Spleen (tissue), 11 donors: ENCODE measurements around the gene LMO2. TPM values are rescaled to one million over a fixed set of nuclear protein-coding genes. Genes with fewer than 3 reads are reported as not detected.

Experiments
- DNase-seq: peaks from one replicate; pipeline ENCODE4 v3.0.0-alpha.2; 2020
- H3K27ac ChIP-seq, 8 donors: fragments of 200-600 bp; sonication (generic) in 7 of 8; 1 replicate in 4 of 8; 2 replicates in 4 of 8; pipeline versions ENCODE4 v1.5.0 to v1.8.0; 2016 to 2021; ENCODE audit warnings: inconsistent platforms in 4 of 8, mild to moderate bottlenecking in 4 of 8, moderate library complexity in 1 of 8
- H3K27me3 ChIP-seq, 7 donors: fragments of 200-600 bp; sonication (generic) in 6 of 7; replicated peaks in 1 of 7; 1 replicate in 4 of 7; 2 replicates in 3 of 7; pipeline versions ENCODE4 v1.5.0 to v1.8.0; 2016 to 2021; ENCODE audit warnings: inconsistent platforms in 3 of 7, mild to moderate bottlenecking in 1 of 7
- H3K36me3 ChIP-seq, 6 donors: fragments of 200-600 bp; sonication (generic) in 5 of 6; 1 replicate in 4 of 6; 2 replicates in 2 of 6; pipeline versions ENCODE4 v1.5.0 to v1.8.0; 2016 to 2021; ENCODE audit warnings: inconsistent platforms in 2 of 6
- H3K4me1 ChIP-seq, 6 donors: fragments of 200-600 bp; sonication (generic) in 5 of 6; 1 replicate in 3 of 6; 2 replicates in 3 of 6; pipeline versions ENCODE4 v1.5.0 to v1.8.0; 2016 to 2021; ENCODE audit warnings: inconsistent platforms in 3 of 6
- H3K4me3 ChIP-seq, 8 donors: fragments of 200-600 bp; sonication (generic) in 7 of 8; 1 replicate in 4 of 8; 2 replicates in 4 of 8; pipeline versions ENCODE4 v1.5.0 to v1.8.0; 2016 to 2021; ENCODE audit warnings: inconsistent platforms in 4 of 8, mild to moderate bottlenecking in 4 of 8, moderate library complexity in 2 of 8
- H3K9me3 ChIP-seq, 8 donors: fragments of 200-600 bp; sonication (generic) in 7 of 8; 1 replicate in 4 of 8; 2 replicates in 4 of 8; pipeline versions ENCODE4 v1.5.0 to v1.8.0; 2016 to 2021; ENCODE audit warnings: inconsistent platforms in 4 of 8
- CTCF ChIP-seq, 11 experiments: fragments of 200-600 bp in 7 of 11; fragments of 450-650 bp in 4 of 11; sonication (generic) in 4 of 11; IDR thresholded peaks in 8 of 11; conservative IDR thresholded peaks in 3 of 11; 1 replicate in 7 of 11; 2 replicates in 4 of 11; pipeline versions ENCODE4 v1.4.0 to v1.8.0; 2016 to 2021; ENCODE audit warnings: antibody characterized with exemption in 11 of 11, inconsistent platforms in 4 of 11, mild to moderate bottlenecking in 1 of 11
- POLR2A ChIP-seq, 3 donors: fragments of 450-650 bp; IDR thresholded peaks; one replicate each; pipeline ENCODE4 v1.5.1; 2017; ENCODE audit warnings: antibody characterized with exemption in 3 of 3, mild to moderate bottlenecking in 1 of 3
- POLR2AphosphoS5 ChIP-seq, 3 donors: sonication (generic); formaldehyde crosslinking; IDR thresholded peaks; one replicate each; pipeline ENCODE4 v1.5.1; 2017; ENCODE audit warnings: antibody characterized with exemption in 3 of 3
- WGBS, 5 donors: extraction: QIAGEN DNeasy Blood & Tissue Kit in 3 of 5; methylation state at CpG; one replicate each; pipeline versions ENCODE4 v1.1.5 to v1.1.7; 2013 to 2018; 5-methylcytosine and 5-hydroxymethylcytosine counted together
- intact Hi-C: fragments of 100-400 bp; cut with DNase I; formaldehyde crosslinking; loops from one replicate; pipeline ENCODE4 v1.15.0; 2023; ENCODE audit warnings: low total_unique reads
- polyA plus RNA-seq, 3 donors: library from polyadenylated mRNA; stranded (reverse); fragments of 200-250 nt; gene quantifications; one replicate each; pipeline ENCODE4 v1.2.1, GENCODE V29; 2013
- total RNA-seq, 7 donors: library from RNA; depleted of rRNA in 3 of 7; stranded (reverse); fragments of >200 nt in 3 of 7; fragmentation: NEBNext Ultra II Directional in 4 of 7; extraction: Animal tissue kit (Norgen Biotek cat#: 25700) in 4 of 7; gene quantifications; one replicate each; pipeline versions ENCODE4 v1.1.0 to v1.2.1, GENCODE V29; 2016 to 2021
- donor health status: healthy with polysubstance abuse.
- donor health status: DM: no; HTN: no; CAD: no; lungs with moderate emphysema.
- donor health status: DM: no; HTN: no; CAD: no.
- donor health status: Bipolar disorder and iron deficiency.
- donor health status: healthy.
- donor health status: DM: no; HTN: no; CAD: no.
- donor health status: DM: yes; HTN: yes; CAD: no.

The LMO2 gene
- total and polyA plus RNA-seq, 10 donors: 36.0 to 79.4 (median 61.5) TPM

GRCh38 chr11:33915526-33915925, 23.6 kb upstream of the LMO2 start:
- intact Hi-C loops: no loop called here
- TF ChIP-seq CTCF (IDR thresholded peaks at IDR 0.05 in 8 of 11, conservative IDR thresholded peaks at IDR 0.05 in 3 of 11) (no peak), POLR2AphosphoS5 (IDR thresholded peaks at IDR 0.05) (no peak)
- 72 to 91% (median 86%) methylated on average over 5 of the region's 5 CpGs for WGBS, 5 donors

GRCh38 chr11:33913991-33914390, 22.1 kb upstream of the LMO2 start:
- TF ChIP-seq POLR2AphosphoS5 (IDR thresholded peaks at IDR 0.05) (no peak), CTCF (IDR thresholded peaks at IDR 0.05 in 8 of 11, conservative IDR thresholded peaks at IDR 0.05 in 3 of 11) (no peak), POLR2A (IDR thresholded peaks at IDR 0.05) (no peak)
- Histone ChIP-seq H3K9me3 (peaks cover 0 to 14% (median 7%) of the 10 kb centered on the region in 8 donors), H3K4me3 (no peak overlapping the region), H3K36me3 (no peaks in the 10 kb centered on the region), H3K4me1 (peaks cover 0 to 36% (median 15%) of the 10 kb centered on the region in 6 donors), H3K27ac (peak overlapping the region in 1 of 8 donors; percentile 8), H3K27me3 (no peaks in the 10 kb centered on the region)
- DNase-seq: no peak
- 87 to 97% (median 93%) methylated on average over 2 of the region's 2 CpGs for WGBS, 5 donors
- intact Hi-C loops: no loop called here

More at GRCh38 chr11:33915526-33915925, 23.6 kb upstream of the LMO2 start:
- Histone ChIP-seq H3K4me1 (peaks cover 0 to 30% (median 12%) of the 10 kb centered on the region in 6 donors), H3K9me3 (peaks cover 0 to 14% (median 7%) of the 10 kb centered on the region in 8 donors), H3K27me3 (peaks cover 0 to 5% (median 0%) of the 10 kb centered on the region in 7 donors), H3K4me3 (no peak overlapping the region), H3K36me3 (no peaks in the 10 kb centered on the region), H3K27ac (peak overlapping the region in 1 of 8 donors; percentile 33)
- no peak for DNase-seq

GRCh38 chr11:33912405-33913361, 20.8 kb upstream of the LMO2 start:
- H3K27ac ChIP-seq: peak overlapping the region in 7 of 8 donors; percentile 16 to 84 (median 77)
- intact Hi-C loops: no loop called here
- no peaks in the 10 kb centered on the region for H3K27me3 ChIP-seq
- TF ChIP-seq POLR2AphosphoS5 (IDR thresholded peaks at IDR 0.05) (peak in 1 of 3 donors; percentile 21), POLR2A (IDR thresholded peaks at IDR 0.05) (no peak)
- WGBS, 5 donors: 19 to 46% (median 38%) methylated on average over 12 of the region's 12 CpGs
- no peak overlapping the region for H3K4me3 ChIP-seq
- DNase-seq: peak; percentile 83
- no peaks in the 10 kb centered on the region for H3K36me3 ChIP-seq
- peaks cover 0 to 49% (median 19%) of the 10 kb centered on the region in 6 donors for H3K4me1 ChIP-seq
- H3K9me3 ChIP-seq: peaks cover 0 to 14% (median 7%) of the 10 kb centered on the region in 8 donors

GRCh38 chr11:33910958-33911339, 19.1 kb upstream of the LMO2 start:
- Histone ChIP-seq H3K9me3 (peaks cover 0 to 9% (median 7%) of the 10 kb centered on the region in 8 donors), H3K4me1 (peaks cover 0 to 63% (median 32%) of the 10 kb centered on the region in 6 donors), H3K36me3 (no peaks in the 10 kb centered on the region), H3K4me3 (no peak overlapping the region), H3K27me3 (no peaks in the 10 kb centered on the region), H3K27ac (no peak overlapping the region)
- intact Hi-C loops: no loop called here
- TF ChIP-seq CTCF (IDR thresholded peaks at IDR 0.05 in 8 of 11, conservative IDR thresholded peaks at IDR 0.05 in 3 of 11) (no peak), POLR2A (IDR thresholded peaks at IDR 0.05) (no peak), POLR2AphosphoS5 (IDR thresholded peaks at IDR 0.05) (no peak)
- no peak for DNase-seq
